Keratinocyte (primary cell): ENCODE data around the gene ACCS. TPM values are rescaled to one million over a fixed set of nuclear protein-coding genes. Genes with fewer than 3 reads are reported as not detected.

Experiments
- DNase-seq: peaks from one replicate; pipeline ENCODE4 v3.0.0-alpha.2; 2011; ENCODE audit warnings: low read depth, missing footprints, low spot score
- FAIRE-seq: peaks from 2 replicates; lab custom pipeline; 2011; peaks lifted over from hg19 to GRCh38; lab: Jason Lieb, UNC
- H2AFZ ChIP-seq: 2 replicates; pipeline ENCODE4 v1.6.0; 2012; ENCODE audit warnings: low read length, control low read depth, inconsistent platforms; ENCODE audit not compliant: control insufficient read depth
- H3K27ac ChIP-seq: 2 replicates; pipeline ENCODE4 v1.5.1; 2011; ENCODE audit warnings: low read length; ENCODE audit not compliant: control insufficient read depth, insufficient read depth
- H3K27me3 ChIP-seq: 3 replicates; pipeline ENCODE4 v1.6.0; 2011; ENCODE audit warnings: low read length; ENCODE audit not compliant: control insufficient read depth, insufficient read depth; ENCODE audit errors: extremely low read depth
- H3K36me3 ChIP-seq, 2 experiments: 2 replicates in 1 of 2; 3 replicates in 1 of 2; pipeline ENCODE4 v1.5.1; 2011; ENCODE audit warnings: low read length in 2 of 2, mild to moderate bottlenecking in 1 of 2; ENCODE audit not compliant: control insufficient read depth in 2 of 2, insufficient read depth in 2 of 2; ENCODE audit errors: extremely low read depth in 1 of 2
- H3K4me1 ChIP-seq: 3 replicates; pipeline ENCODE4 v1.5.1; 2011; ENCODE audit warnings: low read length; ENCODE audit not compliant: control insufficient read depth, insufficient read depth; ENCODE audit errors: extremely low read depth
- H3K4me2 ChIP-seq: 3 replicates; pipeline ENCODE4 v1.6.0; 2011; ENCODE audit warnings: low read depth, low read length; ENCODE audit not compliant: control insufficient read depth, insufficient read depth; ENCODE audit errors: extremely low read depth
- H3K4me3 ChIP-seq, 3 experiments: fragments of 200-600 bp in 1 of 3; sonication (generic) in 1 of 3; 2 replicates in 2 of 3; 3 replicates in 1 of 3; pipeline ENCODE4 v1.5.1; 2011 to 2016; ENCODE audit warnings: low read length in 3 of 3, mild to moderate bottlenecking in 3 of 3, control low read depth in 2 of 3, inconsistent platforms in 1 of 3, low read depth in 1 of 3, mixed read lengths in 1 of 3, mixed run types in 1 of 3, moderate library complexity in 1 of 3; ENCODE audit not compliant: control insufficient read depth in 2 of 3, insufficient read depth in 2 of 3; ENCODE audit errors: extremely low read depth in 1 of 3
- H3K79me2 ChIP-seq: 2 replicates; pipeline ENCODE4 v1.6.0; 2012; ENCODE audit warnings: low read length; ENCODE audit not compliant: control insufficient read depth, insufficient read depth
- H3K9ac ChIP-seq: 3 replicates; pipeline ENCODE4 v1.6.0; 2011; ENCODE audit warnings: low read length; ENCODE audit not compliant: control insufficient read depth, insufficient read depth; ENCODE audit errors: extremely low read depth
- H3K9me1 ChIP-seq: 3 replicates; pipeline ENCODE4 v1.6.0; 2011; ENCODE audit warnings: low read length; ENCODE audit not compliant: control insufficient read depth, insufficient read depth; ENCODE audit errors: extremely low read depth
- H3K9me3 ChIP-seq: 2 replicates; pipeline ENCODE4 v1.5.1; 2012; ENCODE audit warnings: low read depth, low read length; ENCODE audit not compliant: control insufficient read depth
- H4K20me1 ChIP-seq: 3 replicates; pipeline ENCODE4 v1.6.0; 2011; ENCODE audit warnings: low read length; ENCODE audit not compliant: control insufficient read depth, insufficient read depth; ENCODE audit errors: extremely low read depth
- EZH2 ChIP-seq: IDR thresholded peaks from one replicate; pipeline ENCODE4 v1.6.1; 2012; ENCODE audit warnings: inconsistent platforms, mild to moderate bottlenecking, low read length, moderate library complexity
- dilution Hi-C: fragments of 300-500 bp; cut with MboI; formaldehyde crosslinking; loops from one replicate; pipeline ENCODE4 v1.7.0; 2020; ENCODE audit warnings: low sequenced_read_pairs; ENCODE audit not compliant: extremely low pct_ligation_motif_present
- polyA plus RNA-seq, 5 experiments: library from polyadenylated mRNA; depleted of rRNA in 3 of 5; stranded (reverse) in 3 of 5; stranded (forward) in 1 of 5; unstranded in 1 of 5; fragments of >200 nt; gene quantifications; 1 replicate in 1 of 5; 2 replicates in 3 of 5; 3 replicates in 1 of 5; pipeline versions ENCODE4 v1.2.1 to v1.2.3, GENCODE V29; 2011 to 2012; ENCODE audit warnings: missing spikeins in 2 of 5, low read depth in 1 of 5, low replicate concordance in 1 of 5
- TF ChIP-seq, protein P1 (sequence below), 3 experiments: IDR thresholded peaks in 1 of 3; conservative IDR thresholded peaks in 1 of 3; optimal IDR thresholded peaks in 1 of 3; 2 replicates in 2 of 3; 3 replicates in 1 of 3; pipeline versions ENCODE3 to v1.5.1; 2011; ENCODE audit warnings: low read length in 3 of 3, mild to moderate bottlenecking in 3 of 3, moderate library complexity in 2 of 3, control low read depth in 1 of 3, inconsistent platforms in 1 of 3; ENCODE audit not compliant: insufficient read depth in 2 of 3; ENCODE audit errors: extremely low read depth in 1 of 3

ACCS gene
- polyA plus RNA-seq, 1 donor (not counting 4 experiments of a cell fraction or from before 2014, with no cell fraction given): 4.1 TPM

DNA sequence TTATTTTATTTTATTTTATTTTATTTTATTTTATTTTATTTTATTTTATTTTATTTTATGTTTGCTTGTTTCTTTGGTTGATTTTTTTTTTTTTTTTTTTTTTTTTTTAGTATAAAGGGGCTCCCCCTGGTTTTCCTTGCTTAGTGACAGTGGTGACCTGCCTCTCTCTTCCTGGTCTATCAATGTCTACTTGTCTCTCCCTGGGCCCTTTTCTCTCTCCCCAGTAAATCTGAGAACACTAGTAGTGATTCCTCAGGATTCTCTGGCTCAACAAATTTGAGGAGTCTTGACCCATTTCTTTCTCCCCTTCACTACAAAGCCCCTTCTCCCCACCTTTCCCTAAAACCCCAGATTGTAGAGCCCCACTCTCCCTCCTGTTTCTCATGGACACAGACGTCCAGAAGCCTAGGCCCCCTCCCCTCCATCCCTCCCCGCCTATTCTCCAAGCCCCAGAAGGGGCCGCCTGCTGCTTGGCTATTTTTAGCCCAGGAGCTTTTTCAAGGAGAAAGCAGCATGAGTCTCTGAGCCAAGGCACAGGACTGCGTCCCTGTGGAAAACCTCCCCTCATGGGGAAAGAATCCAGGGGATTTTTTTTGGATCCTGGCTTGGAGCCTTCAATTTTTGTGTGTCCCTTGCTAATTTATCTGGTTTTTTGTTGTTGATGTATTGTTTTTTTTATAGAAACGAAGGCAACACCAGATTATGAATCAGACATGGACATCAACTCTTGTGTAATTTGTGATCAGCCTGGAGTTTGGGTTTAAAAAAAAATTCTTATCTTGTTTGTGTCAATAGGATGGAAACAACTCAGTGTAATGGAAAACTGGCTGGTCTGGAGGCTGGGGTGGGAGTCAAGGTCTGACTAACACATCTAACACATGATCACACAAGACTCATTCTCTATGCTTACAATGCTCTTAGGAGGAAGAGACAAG, 35.8 kb upstream of the ACCS start:
- Histone ChIP-seq H3K4me2 (no peak overlapping the region), H3K4me1 (no peaks in the 10 kb centered on the region), H3K27me3 (peaks cover 5% of the 10 kb centered on the region), H3K9me3 (no peaks in the 10 kb centered on the region), H3K9ac (no peak overlapping the region), H2AFZ (no peak overlapping the region), H3K79me2 (no peaks in the 10 kb centered on the region), H3K36me3 (no peaks in the 10 kb centered on the region), H3K27ac (no peak overlapping the region), H3K4me3 (no peak overlapping the region), H3K9me1 (no peaks in the 10 kb centered on the region), H4K20me1 (no peaks in the 10 kb centered on the region)
- FAIRE-seq (no peak), DNase-seq (no peak)
- dilution Hi-C loops: no loop called here
- TF ChIP-seq EZH2: no peak
- TF ChIP-seq, protein P1, sequence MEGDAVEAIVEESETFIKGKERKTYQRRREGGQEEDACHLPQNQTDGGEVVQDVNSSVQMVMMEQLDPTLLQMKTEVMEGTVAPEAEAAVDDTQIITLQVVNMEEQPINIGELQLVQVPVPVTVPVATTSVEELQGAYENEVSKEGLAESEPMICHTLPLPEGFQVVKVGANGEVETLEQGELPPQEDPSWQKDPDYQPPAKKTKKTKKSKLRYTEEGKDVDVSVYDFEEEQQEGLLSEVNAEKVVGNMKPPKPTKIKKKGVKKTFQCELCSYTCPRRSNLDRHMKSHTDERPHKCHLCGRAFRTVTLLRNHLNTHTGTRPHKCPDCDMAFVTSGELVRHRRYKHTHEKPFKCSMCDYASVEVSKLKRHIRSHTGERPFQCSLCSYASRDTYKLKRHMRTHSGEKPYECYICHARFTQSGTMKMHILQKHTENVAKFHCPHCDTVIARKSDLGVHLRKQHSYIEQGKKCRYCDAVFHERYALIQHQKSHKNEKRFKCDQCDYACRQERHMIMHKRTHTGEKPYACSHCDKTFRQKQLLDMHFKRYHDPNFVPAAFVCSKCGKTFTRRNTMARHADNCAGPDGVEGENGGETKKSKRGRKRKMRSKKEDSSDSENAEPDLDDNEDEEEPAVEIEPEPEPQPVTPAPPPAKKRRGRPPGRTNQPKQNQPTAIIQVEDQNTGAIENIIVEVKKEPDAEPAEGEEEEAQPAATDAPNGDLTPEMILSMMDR (optimal IDR thresholded peaks at IDR 0.05 in 1 of 3, IDR thresholded peaks at IDR 0.05 in 1 of 3, conservative IDR thresholded peaks at IDR 0.05 in 1 of 3; ENCODE audit: extremely low read depth in 1 of 3, insufficient read depth in 2 of 3, low read length in 3 of 3): no peak

DNA sequence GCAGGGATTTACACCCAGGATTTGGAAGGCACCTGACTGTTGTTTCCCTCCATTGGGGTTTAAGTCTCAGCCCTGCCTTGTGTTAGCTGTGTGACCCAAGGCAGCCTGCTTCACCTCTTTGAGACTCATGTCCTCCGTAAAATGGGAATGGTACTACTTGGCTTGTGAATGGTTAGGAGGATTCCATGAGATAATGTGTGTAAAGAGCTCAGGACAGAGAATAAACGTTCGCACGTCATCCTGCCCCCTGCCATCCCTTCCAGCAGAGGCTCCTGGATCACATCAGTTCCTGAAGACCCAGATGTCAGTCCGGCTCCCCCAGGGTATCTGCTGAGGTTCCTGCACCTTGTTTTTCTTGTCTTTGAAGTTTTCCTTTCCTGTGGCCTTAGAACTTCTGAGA, 35.1 kb upstream of the ACCS start:
- H3K27ac ChIP-seq: no peak overlapping the region
- H3K36me3 ChIP-seq: no peaks in the 10 kb centered on the region
- H3K27me3 ChIP-seq: peaks cover 5% of the 10 kb centered on the region
- no peaks in the 10 kb centered on the region for H4K20me1 ChIP-seq
- DNase-seq (no peak), FAIRE-seq (no peak)
- H3K4me3 ChIP-seq: no peak overlapping the region
- TF ChIP-seq, protein P1 (optimal IDR thresholded peaks at IDR 0.05 in 1 of 3, IDR thresholded peaks at IDR 0.05 in 1 of 3, conservative IDR thresholded peaks at IDR 0.05 in 1 of 3; ENCODE audit: extremely low read depth in 1 of 3, insufficient read depth in 2 of 3, low read length in 3 of 3): no peak
- TF ChIP-seq EZH2: no peak
- no peaks in the 10 kb centered on the region for H3K4me1 ChIP-seq
- H2AFZ ChIP-seq: no peak overlapping the region
- H3K79me2 ChIP-seq: no peaks in the 10 kb centered on the region
- no peaks in the 10 kb centered on the region for H3K9me1 ChIP-seq
- H3K4me2 ChIP-seq: no peak overlapping the region
- dilution Hi-C loops: no loop called here
- no peaks in the 10 kb centered on the region for H3K9me3 ChIP-seq
- H3K9ac ChIP-seq: no peak overlapping the region
